Activated T-cell treated with anti-CD3 and anti-CD28 coated beads for 48 hours (primary cell): Measurements from ENCODE around the gene ASIC4.

ENCODE experiments used
- DNase-seq: peaks from one replicate; pipeline ENCODE4 v3.0.0-alpha.2; 2020; ENCODE audit warnings: low read depth

The ASIC4 gene

GRCh38 chr2:219551441-219552381 lies 37.4 kb downstream of the ASIC4 start:
- DNase-seq = no peak

GRCh38 chr2:219552382-219553167 lies 38.3 kb downstream of the ASIC4 start:
- peak; percentile 81 for DNase-seq

GRCh38 chr2:219553168-219553417 lies 38.8 kb downstream of the ASIC4 start:
- no peak for DNase-seq

DNA sequence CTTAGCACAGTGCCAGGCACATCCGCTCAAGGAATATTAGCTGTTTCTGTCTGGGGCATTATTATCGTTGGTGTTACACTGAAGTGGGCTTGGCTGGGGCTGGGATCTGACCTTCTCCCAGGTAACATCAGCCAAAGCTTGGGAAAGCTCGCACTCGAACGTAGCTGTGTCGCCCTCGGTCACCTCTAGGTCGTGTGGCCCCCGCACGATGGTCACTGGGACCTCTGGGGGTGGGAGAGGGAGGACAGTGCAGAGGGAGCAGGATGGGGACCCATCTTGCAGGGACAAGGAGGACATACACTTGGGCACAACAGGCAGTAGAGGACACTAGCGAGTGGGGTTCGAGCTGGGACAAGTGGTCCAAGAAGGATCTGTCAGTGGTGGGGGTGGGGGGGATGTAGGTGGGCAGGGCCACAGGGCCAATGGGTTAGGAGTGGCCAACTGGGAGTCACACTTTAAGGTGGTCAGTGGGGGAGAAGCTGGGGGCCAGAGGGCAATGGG lies 39.2 kb downstream of the ASIC4 start:
- no peak for DNase-seq

DNA sequence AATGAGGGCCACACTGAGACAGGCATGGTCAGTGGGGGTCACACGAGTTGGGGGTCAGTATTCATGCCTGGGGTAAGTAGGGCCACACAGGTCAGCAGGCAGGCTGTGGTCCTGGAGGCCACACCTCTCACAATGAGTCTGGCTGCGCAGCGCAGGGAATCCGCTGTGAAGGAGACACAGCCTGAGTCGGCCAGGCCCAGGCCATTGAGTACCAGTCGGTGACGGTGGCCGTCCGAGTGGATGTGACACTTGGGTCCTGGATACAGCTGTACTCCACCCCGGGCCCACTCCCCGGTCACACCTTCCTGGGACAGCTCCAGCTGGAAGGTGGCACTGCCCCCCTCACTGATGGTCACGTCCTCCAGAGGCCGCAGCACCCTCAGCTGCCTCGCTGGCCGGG lies 40.1 kb downstream of the ASIC4 start:
- DNase-seq = no peak

- no peak for DNase-seq
Observed at GRCh38 chr2:219555956-219556355, 41.7 kb downstream of the ASIC4 start.

GRCh38 chr2:219556413-219556812 lies 42.1 kb downstream of the ASIC4 start:
- no peak for DNase-seq

DNA sequence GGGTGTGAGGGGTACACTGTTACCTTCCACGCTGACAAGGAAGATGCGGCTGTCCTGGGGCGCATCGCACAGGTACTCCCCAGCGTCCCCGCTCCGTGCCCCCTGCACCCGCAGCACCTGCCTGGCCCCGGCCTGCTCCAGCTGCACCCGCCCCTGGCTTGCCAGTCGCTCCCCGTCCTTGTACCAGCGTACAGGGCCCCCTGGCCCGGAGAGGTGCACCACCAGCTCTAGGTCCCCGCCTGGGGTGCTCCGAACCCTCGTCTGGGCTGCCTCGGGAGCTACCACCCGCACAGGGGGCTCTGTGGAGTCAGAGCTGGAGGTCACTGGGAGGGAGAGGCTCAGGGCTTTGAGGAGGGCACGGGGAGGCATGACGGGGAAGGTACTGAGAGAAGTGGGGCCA lies 43.0 kb downstream of the ASIC4 start:
- DNase-seq = no peak

- DNase-seq = no peak
Observed at GRCh38 chr2:219557791-219558785, 43.8 kb downstream of the ASIC4 start.

DNA sequence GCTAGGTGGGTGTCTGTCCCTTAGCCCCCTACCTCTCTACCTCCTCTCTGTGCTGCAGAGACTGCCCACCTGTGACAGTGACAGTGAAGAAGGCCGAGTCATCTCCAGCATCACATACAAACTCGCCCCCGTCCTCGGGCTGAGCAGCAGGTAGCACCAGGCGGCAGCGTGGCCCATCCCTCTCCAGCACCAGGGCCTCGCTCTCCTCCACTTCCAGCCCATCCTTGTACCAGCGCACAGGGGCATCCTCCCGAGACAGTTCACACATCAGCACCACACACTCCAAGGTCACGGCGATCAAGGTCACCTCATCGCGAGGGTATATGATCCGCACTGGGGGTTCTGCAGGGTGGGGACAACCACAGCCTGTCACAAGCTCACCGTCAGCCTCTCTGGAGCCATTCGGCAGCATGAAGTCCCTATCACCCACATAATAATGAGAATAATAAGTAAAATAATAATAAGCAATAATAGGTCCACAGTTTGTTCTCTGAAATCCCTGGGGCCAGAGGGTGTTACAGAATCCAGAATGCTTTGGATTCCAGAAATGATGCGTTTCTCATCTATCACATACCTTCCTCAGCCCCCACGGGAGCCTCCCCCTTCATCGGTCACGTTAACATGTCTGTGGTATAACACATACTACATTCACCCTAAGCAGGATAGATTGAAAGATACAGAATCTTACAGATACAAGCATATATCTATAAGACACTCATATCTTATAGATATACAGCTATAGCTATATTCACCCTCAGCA lies 45.1 kb downstream of the ASIC4 start:
- no peak for DNase-seq

DNA sequence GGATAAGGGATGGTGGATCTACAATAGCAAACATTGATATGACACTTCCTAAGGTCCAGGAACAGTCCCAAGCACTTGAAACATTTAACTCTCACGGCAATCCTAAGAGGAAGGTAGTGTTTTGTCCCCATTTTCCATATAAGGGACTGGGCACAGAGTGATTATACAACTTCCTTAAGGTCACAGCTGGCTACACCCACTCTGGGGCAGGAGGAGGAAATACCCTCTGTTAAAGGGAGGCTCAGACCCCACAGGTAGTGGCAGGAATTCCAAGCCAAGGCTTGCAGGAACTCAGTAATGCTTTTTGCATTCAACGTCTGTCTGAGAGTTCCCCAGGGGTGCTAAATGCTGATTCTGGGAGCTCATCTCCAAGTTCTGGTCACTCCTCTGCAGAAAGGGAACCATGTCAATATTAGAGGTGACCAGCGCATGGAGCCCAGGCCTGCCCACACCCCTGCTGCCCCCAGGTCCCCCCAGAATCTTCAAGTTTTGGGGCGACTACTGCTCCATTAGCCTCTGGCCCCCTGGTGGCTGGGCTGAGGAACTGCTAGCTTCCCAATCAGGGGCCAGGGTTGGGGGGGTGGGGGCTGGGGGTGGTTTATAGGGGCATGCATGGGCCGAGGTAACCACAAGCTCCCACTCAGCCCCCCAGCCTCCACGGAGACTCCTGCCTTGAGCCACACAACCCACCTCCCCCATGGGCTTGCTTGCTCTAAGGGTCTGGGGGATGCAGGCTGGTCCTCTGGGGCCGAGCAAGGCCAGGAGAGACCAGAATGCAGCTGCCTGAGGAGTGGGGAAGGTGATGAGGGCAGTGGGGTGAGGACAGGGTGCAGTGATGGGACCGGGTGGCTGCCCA lies 46.0 kb downstream of the ASIC4 start:
- DNase-seq = no peak

DNA sequence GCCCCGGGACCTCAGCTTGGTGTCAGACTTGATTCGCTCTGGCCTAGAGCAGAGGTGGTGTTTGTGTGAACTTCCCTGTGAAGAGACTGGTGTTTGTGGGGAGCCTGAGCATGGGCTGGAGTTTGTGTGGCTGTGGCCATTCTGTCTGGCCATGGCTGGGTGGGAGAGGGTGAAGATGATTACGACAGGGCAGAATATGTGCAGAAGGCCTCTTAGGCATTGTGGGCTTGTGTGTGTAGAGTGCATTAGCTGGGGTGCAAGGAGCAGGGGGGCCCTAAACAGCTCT lies 46.6 kb downstream of the ASIC4 start:
- DNase-seq = no peak

- no peak for DNase-seq
Observed at GRCh38 chr2:219561179-219562048, 47.1 kb downstream of the ASIC4 start.

- no peak for DNase-seq
Observed at GRCh38 chr2:219562049-219563020, 48.1 kb downstream of the ASIC4 start.

- DNase-seq = no peak
Observed at GRCh38 chr2:219563271-219563928, 49.1 kb downstream of the ASIC4 start.

GRCh38 chr2:219565130-219566080 lies 51.1 kb downstream of the ASIC4 start:
- DNase-seq = no peak

DNA sequence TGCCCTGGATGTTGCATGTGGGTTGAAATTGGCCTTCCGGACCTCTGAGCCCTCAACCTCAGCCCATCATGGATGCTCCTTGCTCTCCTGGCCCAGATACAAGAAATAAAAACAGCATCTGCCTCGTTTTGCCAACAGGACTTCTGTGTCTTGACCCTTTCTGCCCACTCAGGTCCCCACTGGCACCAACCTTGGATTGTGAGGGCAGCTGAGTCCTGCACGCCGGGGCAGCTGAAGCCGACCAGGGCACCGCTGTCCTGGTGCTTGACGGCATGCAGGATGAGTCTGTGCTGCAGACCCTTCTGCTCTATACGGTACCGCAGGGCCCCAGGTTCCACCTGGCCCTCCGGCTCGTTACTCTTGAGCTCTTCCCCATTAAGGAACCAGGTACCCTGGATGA lies 52.4 kb downstream of the ASIC4 start:
- no peak for DNase-seq
